Measurements from ENCODE around the gene SIPA1L3.
A peak's percentile ranks its signal among the peaks of the same experiment; 100 is the strongest.
"Not testable (repeated sequence)": the region's sequence is repeated elsewhere in the genome, so short reads cannot be mapped to it uniquely, and the experiment has no call there.

The SIPA1L3 gene

DNA sequence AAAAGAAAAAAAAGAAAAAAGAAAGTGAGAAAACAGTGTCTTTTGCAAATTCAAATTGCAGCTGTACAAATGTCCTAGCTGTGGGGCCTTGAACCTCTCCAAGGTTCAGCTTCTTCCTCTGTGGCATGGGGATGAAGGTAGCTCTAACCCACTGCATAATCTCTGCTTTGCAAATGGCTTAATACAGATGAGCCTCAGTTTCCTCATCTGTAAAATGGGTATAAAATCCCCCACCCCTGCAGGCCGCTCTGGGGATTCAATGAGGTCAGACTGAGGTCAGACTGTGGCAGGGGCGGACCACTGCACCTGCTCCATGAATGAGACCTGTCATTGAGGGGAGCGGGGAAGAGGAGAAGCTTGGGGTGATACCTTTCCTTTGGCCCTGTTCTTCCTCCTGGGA lies 311.2 kb downstream of the SIPA1L3 start:
- DNase-seq: no peak

- DNase-seq: no peak
Observed at GRCh38 chr19:38219221-38219620, 312.2 kb downstream of the SIPA1L3 start.

GRCh38 chr19:38221421-38221820 lies 314.4 kb downstream of the SIPA1L3 start:
- DNase-seq: no peak

- no peak for DNase-seq
Observed at GRCh38 chr19:38221919-38222830, 315.2 kb downstream of the SIPA1L3 start.

DNA sequence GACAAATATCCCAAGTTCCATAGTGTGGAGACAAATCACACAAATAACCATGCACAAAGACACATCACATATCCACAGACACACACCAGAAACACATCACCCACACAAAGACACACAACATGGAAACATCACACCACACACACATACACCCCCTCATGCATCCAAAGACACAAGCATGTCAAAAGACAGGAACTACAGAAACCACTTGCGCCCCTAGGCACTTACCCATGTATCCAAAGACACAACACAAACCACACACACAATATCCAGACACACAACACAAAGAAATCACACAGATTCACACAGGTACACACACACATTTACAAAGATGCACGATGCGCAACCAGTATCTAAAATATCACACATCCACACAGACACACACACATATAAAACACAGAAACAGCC lies 316.1 kb downstream of the SIPA1L3 start:
- no peak for DNase-seq

DNA sequence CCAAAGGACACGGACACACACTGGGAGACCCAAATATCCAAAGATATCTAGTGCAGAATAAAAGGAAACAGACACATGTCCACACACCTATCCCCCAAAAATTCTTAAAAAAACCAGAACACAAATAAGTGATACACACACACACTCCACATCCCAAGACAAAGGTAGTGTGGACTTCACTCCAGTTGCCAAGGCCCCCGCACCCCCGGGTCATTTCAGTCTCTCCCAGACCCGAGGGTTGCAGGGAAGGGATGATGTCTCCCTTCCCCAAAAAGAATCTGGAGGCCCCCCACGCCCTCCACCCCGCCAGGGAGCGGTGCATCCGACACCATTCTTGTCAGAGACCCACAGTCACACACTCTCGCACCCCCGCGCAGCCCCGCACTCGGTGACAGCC lies 316.6 kb downstream of the SIPA1L3 start:
- DNase-seq: no peak

DNA sequence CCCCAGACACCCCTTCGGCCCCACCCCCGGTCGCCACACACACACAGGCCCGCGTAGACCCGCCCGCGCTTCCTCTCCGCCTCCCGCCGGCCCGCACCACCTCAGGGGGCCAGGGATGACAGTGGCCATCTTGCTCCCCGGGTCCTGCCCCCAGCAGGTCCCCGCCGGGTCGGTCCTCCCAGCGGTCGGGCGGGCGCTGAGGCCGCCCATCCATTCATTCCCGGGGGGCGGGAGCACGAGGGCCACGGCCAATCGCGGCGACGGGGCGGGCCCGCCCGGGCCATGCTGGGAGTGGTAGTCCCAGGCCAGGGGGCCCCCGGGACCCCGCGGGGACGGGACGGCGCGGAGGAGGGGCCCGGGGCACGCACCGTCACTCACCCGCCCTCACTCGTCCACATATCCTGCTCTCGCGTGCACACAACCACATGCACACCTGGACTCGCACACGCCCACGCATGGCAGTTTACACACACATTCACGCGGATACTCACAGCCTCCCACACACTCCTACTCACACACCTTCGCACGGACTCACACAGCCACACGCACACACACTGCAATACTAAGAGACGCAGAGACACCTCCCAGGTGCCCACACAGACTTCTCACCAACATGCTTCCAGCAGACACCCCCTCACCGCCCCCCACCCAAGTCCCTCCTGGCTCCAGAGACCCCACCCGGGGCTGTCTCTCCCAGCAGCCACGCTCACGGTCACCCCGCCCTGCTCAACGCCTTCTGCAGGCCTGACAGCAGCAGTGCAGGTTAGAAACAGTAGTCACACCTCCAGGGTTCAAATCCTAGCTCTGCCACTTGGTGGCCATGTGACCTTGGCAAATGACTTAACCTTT lies 317.2 kb downstream of the SIPA1L3 start, which contains the start of gene DPF1:
Gene DPF1 (minus strand): TSS at position 209 of the 849 bp plus-strand sequence. CDS start 80 bp downstream, at position 129.
- peak; percentile 90 for DNase-seq

GRCh38 chr19:38224863-38225218 lies 317.8 kb downstream of the SIPA1L3 start:
- DNase-seq: not testable (repeated sequence)

- no peak for DNase-seq
Observed at GRCh38 chr19:38227287-38228004, 320.4 kb downstream of the SIPA1L3 start.

DNA sequence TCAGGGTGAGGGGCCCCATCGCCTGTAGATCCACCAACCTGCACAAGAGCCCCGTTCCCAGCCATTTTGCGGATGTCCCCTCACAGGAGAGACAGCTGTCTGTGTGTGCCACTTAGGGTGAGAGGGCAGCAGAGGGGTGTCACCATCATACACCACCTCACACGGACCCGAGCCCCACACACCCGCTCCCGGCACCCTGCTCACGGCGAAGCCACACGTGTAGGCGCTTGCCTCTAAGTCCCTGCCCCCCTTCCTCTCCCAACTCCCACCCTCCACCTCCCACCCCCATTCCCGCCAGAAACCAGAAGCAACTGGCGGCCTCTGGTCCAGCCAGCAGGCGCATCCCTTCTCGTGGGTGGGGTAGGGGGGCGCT lies 321.0 kb downstream of the SIPA1L3 start:
- no peak for DNase-seq

DNA sequence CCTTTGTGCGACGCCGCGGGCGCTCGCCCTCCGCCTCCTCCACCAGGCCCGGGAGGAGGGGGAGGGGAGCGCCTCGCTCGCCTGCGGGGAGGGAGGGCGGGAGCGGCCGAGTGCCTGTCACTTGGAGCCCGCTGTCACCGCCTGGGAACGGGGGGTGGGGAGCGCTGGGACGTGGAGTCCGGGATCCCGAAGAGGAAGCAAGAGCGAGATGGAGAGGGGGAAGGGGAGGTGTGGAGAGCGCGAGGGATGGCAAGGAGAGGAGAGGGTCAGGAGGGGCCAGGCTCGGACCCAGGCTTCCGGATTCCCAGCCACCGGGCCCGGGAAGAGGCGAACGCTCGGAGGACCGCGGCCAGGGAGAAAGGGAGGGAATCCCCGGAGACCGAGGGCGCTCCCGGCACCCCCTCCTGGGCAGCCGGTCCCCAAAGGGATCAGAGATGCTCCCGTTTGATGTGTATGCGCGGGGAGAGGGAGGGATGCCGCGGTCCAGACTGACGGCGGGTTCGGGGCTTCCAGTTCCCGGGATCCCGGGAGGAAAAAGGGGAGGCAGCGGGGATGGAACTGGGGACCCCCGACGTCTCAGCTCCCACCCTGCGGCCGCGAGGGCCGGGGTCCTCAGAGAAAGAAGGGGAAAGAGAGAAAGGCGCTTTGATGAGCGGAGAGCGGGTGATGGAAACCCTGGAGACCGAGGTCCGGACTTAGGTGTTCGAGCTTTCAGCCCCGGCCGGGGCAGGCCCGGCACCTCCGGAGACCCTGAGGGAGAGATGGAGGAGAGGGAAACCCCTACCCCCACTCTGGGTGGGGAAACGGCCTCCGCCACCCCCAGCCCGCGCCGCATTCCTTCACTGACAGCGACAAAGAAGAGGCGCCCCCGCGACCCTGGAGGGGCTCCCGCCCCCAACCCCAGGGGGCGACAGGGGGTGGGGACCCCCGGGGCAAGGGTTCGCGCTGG lies 321.8 kb downstream of the SIPA1L3 start:
- no peak for DNase-seq

GRCh38 chr19:38229585-38230073 lies 322.6 kb downstream of the SIPA1L3 start:
- peak; percentile 81 for DNase-seq

DNA sequence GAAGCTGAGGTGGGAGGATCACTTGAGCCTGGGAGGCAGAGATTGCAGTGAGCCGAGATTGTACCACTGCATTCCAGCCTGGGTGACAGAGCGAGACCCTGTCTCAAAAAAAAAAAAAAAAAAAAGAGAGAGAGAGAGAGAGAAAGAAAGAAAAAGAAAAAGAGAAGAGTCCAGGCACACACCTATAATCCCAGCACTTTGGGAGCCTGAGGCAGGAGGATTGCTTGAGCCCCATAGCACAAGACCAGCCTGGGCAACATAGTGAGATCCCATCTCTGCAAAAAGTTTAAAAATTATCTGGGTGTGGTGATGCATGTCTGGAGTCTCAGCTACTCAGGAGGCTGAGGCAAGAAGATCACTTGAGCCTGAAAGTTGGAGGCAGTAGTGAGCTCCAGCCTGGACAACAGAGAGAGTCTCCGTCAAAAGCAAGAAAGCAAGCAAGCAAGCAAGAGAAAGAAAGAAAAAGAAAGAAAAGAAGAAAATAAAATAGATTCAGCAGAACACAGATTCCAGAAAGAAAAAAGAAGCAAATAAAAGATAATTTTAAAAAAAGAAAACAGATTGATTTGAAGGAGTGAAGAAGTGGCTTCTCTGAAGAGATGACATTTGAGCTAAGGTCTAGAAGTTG lies 323.6 kb downstream of the SIPA1L3 start:
- DNase-seq: not testable (repeated sequence)

DNA sequence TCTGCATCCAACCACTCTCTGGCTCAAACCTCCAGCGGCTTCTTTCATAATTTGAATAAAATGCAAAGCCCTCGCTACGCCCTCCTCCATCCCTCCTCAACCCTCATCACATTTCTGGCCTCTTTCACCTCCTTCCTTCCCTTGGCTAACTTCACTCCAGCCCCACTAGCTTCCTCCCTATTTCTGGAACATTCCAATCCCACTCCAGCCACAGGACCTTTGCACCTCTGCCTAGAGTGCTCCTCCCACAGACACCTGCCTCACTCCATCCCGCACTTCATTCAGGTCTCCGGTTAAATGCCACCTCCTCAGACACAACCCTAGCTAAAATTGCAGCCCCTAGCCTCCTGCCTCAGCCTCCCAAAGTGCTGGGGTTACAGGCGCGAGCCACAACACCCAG lies 324.9 kb downstream of the SIPA1L3 start:
- no peak for DNase-seq

DNA sequence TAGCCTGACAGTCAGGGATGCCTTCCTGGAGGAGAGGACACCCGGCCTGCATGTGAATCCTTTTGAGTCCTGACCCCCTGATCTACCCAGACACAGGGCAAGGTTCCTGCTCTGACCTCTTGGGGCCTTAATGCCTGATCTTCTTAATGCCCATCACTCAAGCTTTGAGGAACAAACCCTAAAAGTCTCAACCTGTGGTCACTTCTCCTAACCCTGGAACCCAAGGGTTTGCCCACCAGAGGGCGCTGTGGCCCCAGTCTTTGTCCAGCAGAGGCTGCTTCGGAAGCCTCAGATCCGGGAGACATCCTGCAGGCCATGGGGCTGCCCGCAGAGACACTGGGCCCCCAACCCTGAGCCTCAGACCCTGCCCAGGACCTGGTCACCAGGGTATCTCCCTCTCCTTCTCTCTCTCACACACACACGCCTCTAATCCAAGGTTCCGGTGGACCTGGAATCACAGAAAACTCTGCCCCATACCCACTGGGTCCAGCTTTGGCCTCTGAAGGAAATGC lies 326.8 kb downstream of the SIPA1L3 start:
- peak; percentile 61 for DNase-seq

- DNase-seq: no peak
Observed at GRCh38 chr19:38234615-38235014, 327.6 kb downstream of the SIPA1L3 start.

DNA sequence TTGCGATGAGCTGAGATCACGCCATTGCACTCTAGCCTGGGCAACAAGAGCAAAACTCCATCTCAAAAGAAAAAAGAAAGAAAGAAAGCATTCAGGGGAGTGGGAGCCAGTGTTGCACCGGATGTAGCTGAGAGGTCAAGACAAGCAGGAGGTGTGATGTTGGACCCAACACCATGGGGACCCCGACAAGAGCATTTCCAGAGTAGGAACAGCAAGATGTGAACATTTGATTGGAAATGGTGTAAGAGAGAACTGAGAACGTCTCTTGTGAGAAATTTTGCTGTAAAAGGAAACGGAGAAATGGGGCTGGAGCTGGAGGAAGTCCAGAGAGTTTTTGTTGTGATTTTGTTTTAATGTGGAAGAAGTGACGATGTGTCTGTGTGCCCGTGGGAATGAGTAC lies 332.8 kb downstream of the SIPA1L3 start:
- DNase-seq: no peak

- DNase-seq: no peak
Observed at GRCh38 chr19:38243279-38243673, 336.3 kb downstream of the SIPA1L3 start.

DNA sequence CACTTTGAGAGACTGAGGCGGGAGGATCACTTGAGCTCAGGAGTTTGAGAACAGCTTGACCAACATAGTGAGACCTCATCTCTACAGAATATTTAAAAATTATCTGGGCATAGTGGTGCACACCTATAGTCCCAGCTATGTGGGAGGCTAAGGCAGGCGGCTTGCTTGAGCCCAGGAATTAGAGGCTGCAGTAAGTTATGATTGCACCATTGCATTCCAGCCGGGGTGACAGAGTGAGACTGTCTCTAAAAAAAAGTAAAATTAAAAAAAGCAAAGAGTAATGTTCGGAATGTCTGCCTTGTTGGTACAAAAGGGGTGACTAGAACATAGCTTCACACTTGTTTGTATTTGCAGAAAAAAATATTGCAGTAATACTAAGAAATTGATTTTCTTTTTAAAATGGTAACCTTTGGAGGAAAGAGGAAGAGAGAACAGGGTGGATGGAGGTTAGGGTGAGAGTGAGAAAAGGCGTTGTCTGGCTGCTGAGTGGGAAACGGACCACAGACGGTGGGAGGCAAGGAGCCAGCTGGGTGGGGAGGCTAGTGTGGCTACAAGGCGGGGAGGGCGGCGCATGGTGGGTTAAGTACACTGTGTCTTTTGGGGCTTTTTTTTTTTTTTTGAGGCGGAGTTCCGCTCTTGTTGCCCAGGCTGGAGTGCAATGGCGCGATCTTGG lies 339.0 kb downstream of the SIPA1L3 start:
- peak; percentile 72 for DNase-seq

- no peak for DNase-seq
Observed at GRCh38 chr19:38247126-38247525, 340.1 kb downstream of the SIPA1L3 start.
